ENCODE measurements around the gene MTUS2.

GRCh38 chr13:29028868-29029267 is 208.7 kb downstream of the MTUS2 start:
- no peak for TF ChIP-seq SUZ12 (IDR thresholded peaks at IDR 0.05; ENCODE audit: extremely low read depth, insufficient read depth, insufficient read length)
- TF ChIP-seq ZNF274 (IDR thresholded peaks at IDR 0.05; ENCODE audit: low read depth, low read length), result no peak
- TF ChIP-seq YY1 (IDR thresholded peaks at IDR 0.05; ENCODE audit: insufficient read depth, insufficient read length), result no peak
